Effector memory CD4-positive, alpha-beta T cell (primary cell): ENCODE measurements around the gene SLC66A1.
A peak's percentile ranks its signal among the peaks of the same experiment; 100 is the strongest.

Experiments
- DNase-seq, 3 donors: peaks; one replicate each; pipeline ENCODE4 v3.0.0-alpha.2; 2020
- H3K27ac ChIP-seq: 2 replicates; pipeline ENCODE4 v1.7.0; 2013; ENCODE audit warnings: mild to moderate bottlenecking, low read length, moderate library complexity; ENCODE audit not compliant: insufficient read depth, poor library complexity, severe bottlenecking
- H3K27me3 ChIP-seq: replicated peaks from 2 replicates; pipeline ENCODE4 v1.7.0; 2013; ENCODE audit warnings: mild to moderate bottlenecking, low read length; ENCODE audit not compliant: insufficient read depth, control insufficient read depth, poor library complexity, severe bottlenecking
- H3K36me3 ChIP-seq: 2 replicates; pipeline ENCODE4 v1.7.0; 2013; ENCODE audit warnings: mild to moderate bottlenecking, low read length, moderate library complexity; ENCODE audit not compliant: control insufficient read depth, insufficient read depth
- H3K4me1 ChIP-seq: 2 replicates; pipeline ENCODE4 v1.7.0; 2013; ENCODE audit warnings: low read length, mild to moderate bottlenecking; ENCODE audit not compliant: control insufficient read depth, insufficient read depth, poor library complexity, severe bottlenecking
- H3K4me3 ChIP-seq: 2 replicates; pipeline ENCODE4 v1.7.0; 2013; ENCODE audit warnings: low read length, low read depth, mild to moderate bottlenecking; ENCODE audit not compliant: insufficient read depth, poor library complexity, severe bottlenecking
- H3K9me3 ChIP-seq: 2 replicates; pipeline ENCODE4 v1.7.0; 2013; ENCODE audit warnings: mild to moderate bottlenecking, low read length, moderate library complexity; ENCODE audit not compliant: control insufficient read depth

Gene SLC66A1

GRCh38 chr1:19305880-19306279, 6.2 kb upstream of the SLC66A1 start:
- Histone ChIP-seq H3K4me3 (no peak overlapping the region), H3K36me3 (peaks cover 34% of the 10 kb centered on the region), H3K27me3 (no peaks in the 10 kb centered on the region), H3K27ac (no peak overlapping the region), H3K9me3 (no peaks in the 10 kb centered on the region), H3K4me1 (peaks cover under 1% of the 10 kb centered on the region)
- no peak for DNase-seq

DNA sequence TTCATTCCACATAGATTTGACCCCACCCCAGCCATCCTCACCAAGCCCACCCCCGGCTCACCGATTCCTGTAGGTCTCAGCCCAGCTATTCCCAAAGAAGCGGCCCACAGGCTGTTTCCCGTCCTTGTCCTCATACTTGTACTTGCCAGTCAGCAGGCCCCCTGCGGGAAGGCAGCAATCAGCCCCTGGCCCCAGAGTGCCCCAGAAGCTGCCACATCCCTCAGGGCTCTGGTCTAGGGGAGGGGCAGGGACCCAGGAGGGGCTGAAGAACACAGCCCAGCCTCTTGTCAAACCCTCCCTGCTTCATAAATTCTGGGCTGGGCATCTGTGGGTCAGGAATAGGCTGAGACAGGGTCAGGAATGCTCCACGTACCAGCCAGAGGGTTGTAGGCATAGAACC, 5.2 kb upstream of the SLC66A1 start:
- Histone ChIP-seq H3K4me1 (peaks cover 6% of the 10 kb centered on the region), H3K36me3 (peaks cover 34% of the 10 kb centered on the region)
- no peak for DNase-seq

DNA sequence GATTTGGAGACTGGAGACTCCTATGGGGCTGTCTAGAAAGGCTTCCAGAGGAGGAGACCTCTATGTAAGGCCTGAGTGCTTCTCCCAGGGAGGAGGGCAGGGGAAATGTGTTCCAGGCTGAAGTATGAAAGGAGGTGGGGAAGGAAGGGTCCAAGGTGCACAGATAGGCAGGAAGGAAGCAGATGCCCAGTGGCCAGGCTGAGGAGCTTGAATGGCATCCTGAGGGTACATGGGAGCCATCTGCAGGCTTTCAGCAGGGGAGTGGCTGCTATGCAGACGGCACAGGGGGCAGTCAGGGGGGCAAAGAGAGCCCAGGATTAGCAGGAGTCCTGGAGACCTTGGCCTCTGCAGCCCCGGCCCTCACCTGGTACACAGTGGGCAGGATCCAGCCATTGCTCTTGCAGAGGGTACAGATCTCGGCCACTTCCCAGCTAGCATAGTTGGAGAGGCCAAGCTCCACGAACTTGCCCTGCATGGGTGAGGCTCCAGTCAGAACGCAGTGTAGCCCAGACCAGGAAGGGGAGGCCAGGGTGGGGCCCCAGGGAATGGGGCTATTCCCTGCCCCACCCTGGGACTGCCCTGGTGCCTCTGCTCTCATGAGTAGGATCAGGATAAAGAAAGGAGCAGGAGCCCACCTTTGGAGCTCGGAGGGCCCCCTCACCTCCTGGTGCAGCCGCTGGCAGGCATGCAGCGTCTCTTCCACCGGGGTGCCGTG, 4.2 kb upstream of the SLC66A1 start:
- H3K9me3 ChIP-seq, result no peaks in the 10 kb centered on the region
- peaks cover 34% of the 10 kb centered on the region for H3K36me3 ChIP-seq
- no peak overlapping the region for H3K4me3 ChIP-seq
- no peak for DNase-seq
- H3K27me3 ChIP-seq, result no peaks in the 10 kb centered on the region
- H3K27ac ChIP-seq, result no peak overlapping the region
- H3K4me1 ChIP-seq, result peaks cover 12% of the 10 kb centered on the region

More for the DNA sequence above, 5.2 kb upstream of the SLC66A1 start:
- Histone ChIP-seq H3K4me3 (no peak overlapping the region), H3K27ac (no peak overlapping the region), H3K9me3 (no peaks in the 10 kb centered on the region), H3K27me3 (no peaks in the 10 kb centered on the region)

DNA sequence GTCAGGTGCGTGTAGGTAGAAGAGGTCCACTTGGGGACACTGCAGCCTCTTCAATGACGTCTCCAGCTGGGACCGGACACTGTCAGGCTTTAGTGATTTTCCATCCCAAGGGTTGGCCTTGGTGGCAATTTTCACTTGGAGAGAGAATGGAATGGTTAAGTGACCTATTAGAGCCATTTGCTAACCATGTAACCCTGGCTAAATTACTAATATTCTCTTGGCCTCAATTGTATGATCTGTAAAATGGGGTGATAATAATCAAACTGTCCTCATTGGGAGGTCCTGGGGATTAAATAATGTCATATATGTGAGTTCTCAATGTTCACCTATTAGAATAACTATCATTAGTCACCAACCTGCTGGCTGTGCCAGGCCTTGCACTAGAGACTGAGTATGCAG, 3.6 kb upstream of the SLC66A1 start:
- Histone ChIP-seq H3K9me3 (no peaks in the 10 kb centered on the region), H3K4me1 (peaks cover 15% of the 10 kb centered on the region), H3K4me3 (no peak overlapping the region), H3K27me3 (no peaks in the 10 kb centered on the region), H3K27ac (no peak overlapping the region), H3K36me3 (peaks cover 31% of the 10 kb centered on the region)
- no peak for DNase-seq

GRCh38 chr1:19309123-19309813, 2.9 kb upstream of the SLC66A1 start:
- no peak overlapping the region for H3K4me3 ChIP-seq
- no peaks in the 10 kb centered on the region for H3K9me3 ChIP-seq
- peaks cover 25% of the 10 kb centered on the region for H3K36me3 ChIP-seq
- H3K4me1 ChIP-seq, result peaks cover 15% of the 10 kb centered on the region
- no peak for DNase-seq
- no peaks in the 10 kb centered on the region for H3K27me3 ChIP-seq
- no peak overlapping the region for H3K27ac ChIP-seq

DNA sequence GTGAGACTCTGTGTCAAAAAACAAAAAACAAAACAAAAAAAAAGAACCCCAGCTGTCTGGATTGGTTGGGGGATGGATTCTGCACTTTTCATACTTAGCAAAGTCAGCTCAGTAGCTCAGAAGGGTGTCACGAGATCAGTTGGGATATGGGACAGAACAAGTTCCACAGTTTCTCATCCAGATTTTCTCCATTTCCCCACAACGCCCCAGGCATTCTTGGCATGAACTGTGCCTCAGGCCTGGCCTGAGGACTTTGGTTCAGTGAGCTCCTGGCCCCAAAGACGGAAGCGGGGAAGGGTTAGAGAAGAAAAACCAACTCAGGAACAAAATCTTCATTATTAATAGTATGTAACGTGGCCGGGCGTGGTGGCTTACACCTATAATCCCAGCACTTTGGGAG, 2.1 kb upstream of the SLC66A1 start:
- Histone ChIP-seq H3K36me3 (peaks cover 19% of the 10 kb centered on the region), H3K4me3 (no peak overlapping the region), H3K27me3 (no peaks in the 10 kb centered on the region), H3K27ac (no peak overlapping the region), H3K9me3 (no peaks in the 10 kb centered on the region), H3K4me1 (peaks cover 15% of the 10 kb centered on the region)
- no peak for DNase-seq

DNA sequence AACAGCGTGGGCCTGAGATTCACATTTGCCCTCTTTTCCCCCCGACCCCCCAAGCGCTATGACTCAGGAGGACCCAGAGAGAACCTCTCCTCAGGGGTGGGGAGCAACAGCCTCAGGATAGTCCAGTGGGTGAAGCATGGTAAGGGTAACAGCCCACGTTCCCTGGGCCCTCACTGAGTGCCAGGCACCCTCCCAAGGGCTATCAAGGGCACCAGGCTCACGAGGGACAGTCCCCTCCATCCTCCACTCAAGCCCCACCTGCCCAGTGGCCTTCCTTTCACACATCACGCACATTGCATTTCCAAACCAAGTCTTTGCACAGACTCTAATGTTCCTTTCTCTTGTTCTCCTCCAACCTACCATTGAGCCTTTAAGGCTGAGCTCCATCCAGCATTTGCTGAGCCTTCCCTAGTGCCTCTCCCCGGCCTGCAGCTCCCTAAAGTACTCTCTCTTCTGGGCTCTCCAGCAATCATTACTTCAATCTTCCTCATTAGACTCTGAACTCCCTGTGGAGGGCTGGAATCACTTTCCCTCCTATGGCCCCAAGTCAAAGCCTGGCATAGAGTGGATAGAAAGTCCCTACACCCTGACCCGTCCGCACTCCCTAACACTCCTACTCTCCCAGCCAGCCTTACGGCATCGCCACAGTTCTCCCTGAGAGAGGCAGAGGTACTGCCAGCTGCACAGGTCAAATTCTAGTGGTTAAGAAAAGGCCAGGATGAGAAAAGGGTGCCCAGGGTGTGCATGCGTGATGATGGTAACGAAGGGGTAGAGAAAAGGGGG, 1.2 kb upstream of the SLC66A1 start:
- H3K27me3 ChIP-seq, result no peaks in the 10 kb centered on the region
- no peak overlapping the region for H3K27ac ChIP-seq
- H3K4me1 ChIP-seq, result peaks cover 15% of the 10 kb centered on the region
- no peaks in the 10 kb centered on the region for H3K9me3 ChIP-seq
- peak overlapping the region; percentile 81 for H3K4me3 ChIP-seq
- H3K36me3 ChIP-seq, result peaks cover 19% of the 10 kb centered on the region
- DNase-seq, result no peak

- Histone ChIP-seq H3K9me3 (no peaks in the 10 kb centered on the region), H3K27me3 (no peaks in the 10 kb centered on the region), H3K27ac (peak overlapping the region; percentile 51), H3K36me3 (peaks cover 19% of the 10 kb centered on the region), H3K4me3 (peak overlapping the region; percentile 81), H3K4me1 (peaks cover 15% of the 10 kb centered on the region)
- no peak for DNase-seq
Observed at GRCh38 chr1:19311503-19311930, 609 bp upstream of the SLC66A1 start.

DNA sequence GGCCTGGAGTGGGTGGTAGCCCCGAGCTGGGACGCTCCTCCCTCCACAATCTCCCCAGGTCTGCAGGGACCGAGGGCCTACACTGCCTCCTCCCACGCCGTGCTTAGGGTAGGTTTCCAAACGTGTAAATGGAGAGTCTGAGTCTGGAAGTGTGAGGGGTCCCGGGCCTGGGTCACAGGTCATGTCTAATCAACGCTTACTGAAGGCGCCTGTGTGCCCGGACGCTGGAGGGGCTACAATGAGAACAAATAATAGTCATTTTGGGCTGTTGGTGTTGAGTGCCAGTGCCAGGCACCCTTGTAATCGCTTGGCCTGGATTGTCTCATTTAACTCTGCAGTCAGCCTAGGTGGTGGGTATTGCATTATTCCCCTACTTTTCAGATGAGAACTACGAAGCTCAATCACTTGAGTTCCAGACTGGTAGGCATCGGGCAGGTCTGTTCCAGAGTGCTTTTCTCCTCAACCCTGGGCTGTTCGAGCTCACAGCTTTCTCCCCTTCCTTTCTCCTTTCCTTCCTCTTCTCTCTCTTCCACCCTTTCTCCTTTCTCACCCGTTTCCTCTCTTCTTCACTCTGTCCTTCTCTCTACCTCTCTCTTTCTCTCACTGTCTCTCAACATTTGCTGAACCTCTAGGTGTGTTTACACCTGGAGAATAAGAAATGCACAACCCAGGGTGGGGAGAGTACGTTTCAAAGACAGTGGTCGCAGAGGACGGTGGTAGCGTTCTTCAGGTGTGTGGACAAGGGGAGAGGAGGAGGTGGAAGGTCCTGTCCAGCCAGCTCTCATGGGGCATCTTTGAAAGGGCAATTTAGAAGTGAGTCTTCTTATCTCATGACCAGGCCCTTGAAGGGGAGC, 883 bp downstream of the SLC66A1 start:
- no peak for DNase-seq
- Histone ChIP-seq H3K27ac (peak overlapping the region; percentile 62), H3K4me1 (peaks cover 15% of the 10 kb centered on the region), H3K27me3 (no peaks in the 10 kb centered on the region), H3K4me3 (peak overlapping the region; percentile 81), H3K36me3 (peaks cover 7% of the 10 kb centered on the region), H3K9me3 (no peaks in the 10 kb centered on the region)
